CD14-positive monocyte (primary cell): ENCODE results near the gene BORCS8. TPM values are rescaled to one million over a fixed set of nuclear protein-coding genes. Genes with fewer than 3 reads are reported as not detected.

Experiments used
- DNase-seq, 3 donors: peaks; one replicate each; pipeline ENCODE4 v3.0.0-alpha.2; 2011 to 2022
- H2AFZ ChIP-seq: 2 replicates; pipeline ENCODE4 v1.6.0; 2012; ENCODE audit warnings: mild to moderate bottlenecking, low read depth, low read length, inconsistent platforms; ENCODE audit not compliant: insufficient read depth, poor library complexity, severe bottlenecking
- H3K27ac ChIP-seq, 2 donors: 1 replicate in 1 of 2; 2 replicates in 1 of 2; pipeline ENCODE4 v1.5.1; 2012 to 2013; ENCODE audit warnings: low read length in 2 of 2, control low read depth in 1 of 2, inconsistent platforms in 1 of 2, low read depth in 1 of 2, mild to moderate bottlenecking in 1 of 2
- H3K27me3 ChIP-seq, 2 donors: one replicate each; pipeline versions ENCODE4 v1.6.0 to v1.6.1; 2011 to 2013; ENCODE audit warnings: low read length in 2 of 2; ENCODE audit not compliant: control insufficient read depth in 2 of 2, insufficient read depth in 2 of 2
- H3K36me3 ChIP-seq, 2 donors: replicated peaks in 1 of 2; 1 replicate in 1 of 2; 2 replicates in 1 of 2; pipeline versions ENCODE4 v1.5.1 to v1.6.1; 2012 to 2013; ENCODE audit warnings: low read length in 2 of 2, control low read depth in 1 of 2, inconsistent platforms in 1 of 2, mild to moderate bottlenecking in 1 of 2; ENCODE audit not compliant: insufficient read depth in 2 of 2, control insufficient read depth in 1 of 2
- H3K4me1 ChIP-seq, 2 donors: 1 replicate in 1 of 2; 2 replicates in 1 of 2; pipeline versions ENCODE4 v1.5.1 to v1.6.1; 2012 to 2013; ENCODE audit warnings: low read length in 2 of 2, control low read depth in 1 of 2, inconsistent platforms in 1 of 2, mild to moderate bottlenecking in 1 of 2, moderate library complexity in 1 of 2; ENCODE audit not compliant: insufficient read depth in 2 of 2, control insufficient read depth in 1 of 2
- H3K4me2 ChIP-seq: replicated peaks from 2 replicates; pipeline ENCODE3; 2012; ENCODE audit warnings: low read length, moderate library complexity, mild to moderate bottlenecking; ENCODE audit not compliant: poor library complexity, severe bottlenecking; ENCODE audit errors: extremely low read depth
- H3K4me3 ChIP-seq, 3 experiments: fragments of 200-600 bp in 1 of 3; sonication (generic) in 1 of 3; replicated peaks in 1 of 3; 1 replicate in 2 of 3; 2 replicates in 1 of 3; pipeline ENCODE4 v1.5.1; 2011 to 2013; ENCODE audit warnings: low read length in 3 of 3, mild to moderate bottlenecking in 3 of 3, control low read depth in 2 of 3, low read depth in 2 of 3, inconsistent platforms in 1 of 3, moderate library complexity in 1 of 3
- H3K79me2 ChIP-seq: 2 replicates; pipeline ENCODE4 v1.6.0; 2012; ENCODE audit warnings: mild to moderate bottlenecking, control low read depth, inconsistent platforms, low read length, moderate library complexity; ENCODE audit not compliant: insufficient read depth
- H3K9ac ChIP-seq: 2 replicates; pipeline ENCODE4 v1.6.0; 2017; ENCODE audit warnings: low read length, mild to moderate bottlenecking; ENCODE audit not compliant: insufficient read depth, poor library complexity, severe bottlenecking
- H3K9me3 ChIP-seq, 2 donors: replicated peaks in 1 of 2; 1 replicate in 1 of 2; 2 replicates in 1 of 2; pipeline versions ENCODE4 v1.5.1 to v1.6.1; 2012 to 2013; ENCODE audit warnings: low read length in 2 of 2, control low read depth in 1 of 2; ENCODE audit not compliant: control insufficient read depth in 1 of 2, insufficient read depth in 1 of 2
- H4K20me1 ChIP-seq: 2 replicates; pipeline ENCODE4 v1.6.0; 2012; ENCODE audit warnings: mild to moderate bottlenecking, low read length, control low read depth, moderate library complexity; ENCODE audit not compliant: insufficient read depth
- H3K27ac Mint-ChIP-seq, 7 donors: one replicate each; pipeline ENCODE4 v1.8.0; 2020; ENCODE audit warnings: mild to moderate bottlenecking in 7 of 7, mixed read lengths in 7 of 7, moderate library complexity in 6 of 7, inconsistent platforms in 2 of 7
- H3K27me3 Mint-ChIP-seq, 3 donors: one replicate each; pipeline ENCODE4 v1.8.0; 2021 to 2022; ENCODE audit warnings: low read depth in 3 of 3, mild to moderate bottlenecking in 3 of 3, mixed read lengths in 3 of 3, moderate library complexity in 3 of 3, inconsistent platforms in 1 of 3
- H3K36me3 Mint-ChIP-seq, 2 donors: one replicate each; pipeline ENCODE4 v1.8.0; 2020; ENCODE audit warnings: mixed read lengths in 2 of 2, inconsistent platforms in 1 of 2, mild to moderate bottlenecking in 1 of 2
- H3K4me1 Mint-ChIP-seq: one replicate; pipeline ENCODE4 v1.8.0; 2020; ENCODE audit warnings: mild to moderate bottlenecking, mixed read lengths
- H3K4me3 Mint-ChIP-seq, 2 donors: one replicate each; pipeline ENCODE4 v1.8.0; 2020; ENCODE audit warnings: mild to moderate bottlenecking in 2 of 2, mixed read lengths in 2 of 2, moderate library complexity in 1 of 2
- H3K9me3 Mint-ChIP-seq, 7 donors: one replicate each; pipeline ENCODE4 v1.8.0; 2020 to 2022; ENCODE audit warnings: mixed read lengths in 7 of 7, mild to moderate bottlenecking in 6 of 7, moderate library complexity in 6 of 7, inconsistent platforms in 2 of 7
- WGBS: methylation state at CpG from one replicate; pipeline ENCODE4 v1.1.5; 2013; ENCODE audit warnings: missing lambda C conversion rate; ENCODE audit not compliant: insufficient coverage; 5-methylcytosine and 5-hydroxymethylcytosine counted together
- intact Hi-C, 2 donors: fragments of 100-400 bp; cut with micrococcal nuclease; formaldehyde crosslinking; loops; one replicate each; pipeline versions ENCODE4 v1.15.0 to v1.15.1; 2023
- polyA plus RNA-seq, 3 donors: library from polyadenylated mRNA; depleted of rRNA in 1 of 3; unstranded in 2 of 3; stranded (reverse) in 1 of 3; fragments of 300-500 nt in 2 of 3; fragments of >200 nt in 1 of 3; fragmentation: Illumina TruSeq in 2 of 3; gene quantifications; 1 replicate in 2 of 3; 2 replicates in 1 of 3; pipeline ENCODE4 v1.2.3, GENCODE V29; 2012 to 2021
- TF ChIP-seq, protein P1 (sequence below): fragments of 200-600 bp; IDR thresholded peaks from one replicate; pipeline ENCODE4 v1.8.0; 2022; ENCODE audit warnings: antibody characterized with exemption, mild to moderate bottlenecking

BORCS8 gene
- polyA plus RNA-seq, 3 donors, result 31.6 to 44.1 (median 36.5) TPM

DNA sequence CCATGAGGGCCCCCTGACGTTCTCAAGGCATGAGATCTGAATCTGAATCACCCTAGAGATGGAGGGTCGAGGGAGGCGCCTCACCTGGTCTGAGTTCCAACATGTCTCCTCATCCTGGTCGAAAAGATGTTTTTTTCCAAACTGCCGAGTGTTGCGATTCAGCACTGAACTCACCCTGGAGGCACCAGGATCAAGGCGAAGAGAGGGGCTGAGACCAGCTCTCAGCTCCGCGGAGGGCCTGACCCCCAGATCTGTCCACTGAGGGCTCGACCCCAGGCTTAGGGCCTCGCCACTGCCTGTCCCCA, 10.7 kb upstream of the BORCS8 start:
- H3K4me2 ChIP-seq, result peak overlapping the region; percentile 91
- H4K20me1 ChIP-seq, result no peaks in the 10 kb centered on the region
- peak overlapping the region; percentile 86 to 92 for H3K4me3 Mint-ChIP-seq
- no peaks in the 10 kb centered on the region for H3K27me3 ChIP-seq
- H3K27ac ChIP-seq, result peak overlapping the region; percentile 84 to 87
- peaks cover 19 to 31% of the 10 kb centered on the region in 2 donors for H3K36me3 ChIP-seq
- peaks cover 15% of the 10 kb centered on the region for H3K79me2 ChIP-seq
- peak overlapping the region; percentile 86 for H2AFZ ChIP-seq
- peaks cover 0 to 6% of the 10 kb centered on the region in 2 donors for H3K9me3 ChIP-seq
- WGBS, result 32% methylated on average over 10 of the region's 11 CpGs
- H3K4me1 ChIP-seq, result peaks cover 11 to 19% of the 10 kb centered on the region in 2 donors
- H3K9me3 Mint-ChIP-seq, result peaks cover 0 to 15% (median 3%) of the 10 kb centered on the region in 7 donors
- TF ChIP-seq, protein P1, sequence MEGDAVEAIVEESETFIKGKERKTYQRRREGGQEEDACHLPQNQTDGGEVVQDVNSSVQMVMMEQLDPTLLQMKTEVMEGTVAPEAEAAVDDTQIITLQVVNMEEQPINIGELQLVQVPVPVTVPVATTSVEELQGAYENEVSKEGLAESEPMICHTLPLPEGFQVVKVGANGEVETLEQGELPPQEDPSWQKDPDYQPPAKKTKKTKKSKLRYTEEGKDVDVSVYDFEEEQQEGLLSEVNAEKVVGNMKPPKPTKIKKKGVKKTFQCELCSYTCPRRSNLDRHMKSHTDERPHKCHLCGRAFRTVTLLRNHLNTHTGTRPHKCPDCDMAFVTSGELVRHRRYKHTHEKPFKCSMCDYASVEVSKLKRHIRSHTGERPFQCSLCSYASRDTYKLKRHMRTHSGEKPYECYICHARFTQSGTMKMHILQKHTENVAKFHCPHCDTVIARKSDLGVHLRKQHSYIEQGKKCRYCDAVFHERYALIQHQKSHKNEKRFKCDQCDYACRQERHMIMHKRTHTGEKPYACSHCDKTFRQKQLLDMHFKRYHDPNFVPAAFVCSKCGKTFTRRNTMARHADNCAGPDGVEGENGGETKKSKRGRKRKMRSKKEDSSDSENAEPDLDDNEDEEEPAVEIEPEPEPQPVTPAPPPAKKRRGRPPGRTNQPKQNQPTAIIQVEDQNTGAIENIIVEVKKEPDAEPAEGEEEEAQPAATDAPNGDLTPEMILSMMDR, result no peak
- peak overlapping the region; percentile 54 to 94 (median 79) for H3K4me3 ChIP-seq
- peak overlapping the region; percentile 78 for H3K9ac ChIP-seq
- H3K27me3 Mint-ChIP-seq, result peaks cover 5 to 15% (median 8%) of the 10 kb centered on the region in 3 donors
- H3K4me1 Mint-ChIP-seq, result peaks cover 23% of the 10 kb centered on the region
- H3K27ac Mint-ChIP-seq, result peak overlapping the region; percentile 35 to 97 (median 90)
- peaks cover 19 to 41% of the 10 kb centered on the region in 2 donors for H3K36me3 Mint-ChIP-seq
- DNase-seq, result no peak
- intact Hi-C loops, result loop anchor here in 1 of 2 donors (1.0 kb wide), 1 partner anchor 10 kb away; the partner anchor contains the start of genes BORCS8 and RFXANK

DNA sequence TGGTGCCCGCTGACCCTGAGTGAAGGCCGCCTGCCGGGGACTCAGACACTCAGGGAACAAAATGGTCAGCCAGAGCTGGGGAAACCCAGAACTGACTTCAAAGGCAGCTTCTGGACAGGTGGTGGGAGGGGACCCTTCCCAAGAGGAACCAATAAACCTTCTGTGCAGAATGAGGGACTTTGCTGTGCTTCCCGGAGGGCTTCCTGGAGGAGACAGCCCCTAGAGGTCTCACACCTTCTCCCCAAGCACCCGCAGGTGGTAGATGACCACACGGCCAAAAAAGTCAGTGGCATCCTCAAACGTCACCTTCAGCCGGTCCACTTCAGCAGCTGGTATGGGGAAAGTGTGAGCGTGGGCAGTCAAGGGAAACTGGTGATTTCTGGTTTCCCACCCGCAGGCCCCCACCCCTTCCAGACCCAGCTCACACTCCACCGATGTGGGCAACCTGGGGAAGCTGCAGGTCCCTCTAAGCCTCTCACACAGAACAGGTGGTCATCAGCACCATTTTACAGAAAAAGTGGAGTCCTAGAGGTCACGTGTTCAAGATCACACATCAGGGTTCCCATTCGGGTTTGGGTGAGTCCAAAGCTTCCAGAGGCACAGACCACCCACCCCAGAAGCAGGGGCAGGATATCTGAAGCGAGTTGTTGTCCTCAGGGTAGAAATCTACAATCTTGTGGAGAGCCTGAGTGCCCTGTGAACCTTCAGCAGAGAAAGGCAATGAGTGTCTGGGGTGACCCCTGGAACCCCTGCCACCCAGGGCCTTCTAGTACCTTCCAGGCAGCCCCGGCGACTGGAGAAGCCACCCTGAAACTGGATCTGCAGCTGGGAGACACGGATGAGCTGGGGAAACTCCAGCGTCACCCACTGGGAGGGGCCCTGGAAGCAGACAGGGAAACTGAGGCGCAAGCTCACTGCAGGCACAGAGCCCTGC, 10.0 kb upstream of the BORCS8 start:
- Histone ChIP-seq H4K20me1 (no peaks in the 10 kb centered on the region), H3K36me3 (peaks cover 25 to 37% of the 10 kb centered on the region in 2 donors), H3K4me2 (peak overlapping the region; percentile 91), H2AFZ (no peak overlapping the region), H3K79me2 (peaks cover 15% of the 10 kb centered on the region), H3K9me3 (no peaks in the 10 kb centered on the region), H3K4me1 (peaks cover 11 to 19% of the 10 kb centered on the region in 2 donors), H3K4me3 (peak overlapping the region in 2 of 3 experiments; percentile 79 to 94), H3K27me3 (no peaks in the 10 kb centered on the region), H3K9ac (no peak overlapping the region), H3K27ac (peak overlapping the region in 1 of 2 donors; percentile 87)
- H3K9me3 Mint-ChIP-seq, result peaks cover 0 to 9% (median 0%) of the 10 kb centered on the region in 7 donors
- TF ChIP-seq, protein P1, result no peak
- H3K27me3 Mint-ChIP-seq, result peaks cover 5 to 11% (median 7%) of the 10 kb centered on the region in 3 donors
- H3K36me3 Mint-ChIP-seq, result peaks cover 25 to 48% of the 10 kb centered on the region in 2 donors
- H3K4me1 Mint-ChIP-seq, result peaks cover 18% of the 10 kb centered on the region
- intact Hi-C loops, result no loop called here
- WGBS, result 89% methylated on average over 9 of the region's 19 CpGs
- peak overlapping the region in 1 of 2 donors; percentile 86 for H3K4me3 Mint-ChIP-seq
- peak overlapping the region in 5 of 7 donors; percentile 15 to 89 (median 43) for H3K27ac Mint-ChIP-seq
- DNase-seq, result no peak
